GM10266 (cell line): Measurements from ENCODE around the gene FCHO2.
A peak's percentile ranks its signal among the peaks of the same experiment; 100 is the strongest.

Experiments used
- DNase-seq: peaks from one replicate; pipeline ENCODE4 v3.0.0; 2012; ENCODE audit errors: extremely low spot score
- TF ChIP-seq, protein P1 (sequence below): IDR thresholded peaks from 2 replicates; pipeline ENCODE4 v1.5.1; 2012; ENCODE audit warnings: mild to moderate bottlenecking, low read depth; ENCODE audit not compliant: control insufficient read depth, insufficient read depth; ENCODE audit errors: missing control alignments

Gene FCHO2, protein sequence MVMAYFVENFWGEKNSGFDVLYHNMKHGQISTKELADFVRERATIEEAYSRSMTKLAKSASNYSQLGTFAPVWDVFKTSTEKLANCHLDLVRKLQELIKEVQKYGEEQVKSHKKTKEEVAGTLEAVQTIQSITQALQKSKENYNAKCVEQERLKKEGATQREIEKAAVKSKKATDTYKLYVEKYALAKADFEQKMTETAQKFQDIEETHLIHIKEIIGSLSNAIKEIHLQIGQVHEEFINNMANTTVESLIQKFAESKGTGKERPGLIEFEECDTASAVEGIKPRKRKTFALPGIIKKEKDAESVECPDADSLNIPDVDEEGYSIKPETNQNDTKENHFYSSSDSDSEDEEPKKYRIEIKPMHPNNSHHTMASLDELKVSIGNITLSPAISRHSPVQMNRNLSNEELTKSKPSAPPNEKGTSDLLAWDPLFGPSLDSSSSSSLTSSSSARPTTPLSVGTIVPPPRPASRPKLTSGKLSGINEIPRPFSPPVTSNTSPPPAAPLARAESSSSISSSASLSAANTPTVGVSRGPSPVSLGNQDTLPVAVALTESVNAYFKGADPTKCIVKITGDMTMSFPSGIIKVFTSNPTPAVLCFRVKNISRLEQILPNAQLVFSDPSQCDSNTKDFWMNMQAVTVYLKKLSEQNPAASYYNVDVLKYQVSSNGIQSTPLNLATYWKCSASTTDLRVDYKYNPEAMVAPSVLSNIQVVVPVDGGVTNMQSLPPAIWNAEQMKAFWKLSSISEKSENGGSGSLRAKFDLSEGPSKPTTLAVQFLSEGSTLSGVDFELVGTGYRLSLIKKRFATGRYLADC

DNA sequence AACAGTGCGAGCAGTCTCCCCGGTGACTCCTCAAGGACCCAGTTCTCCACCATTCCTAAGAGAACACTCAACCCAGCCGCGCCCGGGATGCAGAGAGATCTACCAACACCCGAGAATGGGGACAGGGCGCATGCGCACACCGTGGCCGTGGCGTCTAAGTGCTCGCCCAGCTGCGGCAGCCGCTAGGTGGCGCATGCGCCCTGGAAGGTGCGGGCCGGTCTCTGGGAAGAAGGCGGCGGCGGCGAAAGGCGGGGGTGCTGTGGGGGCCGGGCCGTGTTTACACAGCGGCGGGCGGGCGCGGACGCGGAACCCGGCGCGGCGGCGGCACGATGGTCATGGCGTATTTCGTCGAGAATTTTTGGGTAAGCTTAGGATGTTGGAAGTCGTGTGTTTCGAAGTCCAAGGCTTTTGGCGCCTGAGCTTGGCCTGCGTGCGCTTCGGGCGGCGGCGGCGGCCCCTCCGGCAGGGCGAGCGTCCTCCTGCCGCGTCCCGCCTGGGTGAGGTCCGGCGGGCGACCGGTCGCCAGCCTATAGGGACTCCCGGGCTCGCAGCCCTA lies at the start of gene FCHO2:
TSS of gene FCHO2 (plus strand) at position 274 of the 556 bp plus-strand sequence. CDS start at position 330, 56 bp downstream.
- TF ChIP-seq, protein P1, sequence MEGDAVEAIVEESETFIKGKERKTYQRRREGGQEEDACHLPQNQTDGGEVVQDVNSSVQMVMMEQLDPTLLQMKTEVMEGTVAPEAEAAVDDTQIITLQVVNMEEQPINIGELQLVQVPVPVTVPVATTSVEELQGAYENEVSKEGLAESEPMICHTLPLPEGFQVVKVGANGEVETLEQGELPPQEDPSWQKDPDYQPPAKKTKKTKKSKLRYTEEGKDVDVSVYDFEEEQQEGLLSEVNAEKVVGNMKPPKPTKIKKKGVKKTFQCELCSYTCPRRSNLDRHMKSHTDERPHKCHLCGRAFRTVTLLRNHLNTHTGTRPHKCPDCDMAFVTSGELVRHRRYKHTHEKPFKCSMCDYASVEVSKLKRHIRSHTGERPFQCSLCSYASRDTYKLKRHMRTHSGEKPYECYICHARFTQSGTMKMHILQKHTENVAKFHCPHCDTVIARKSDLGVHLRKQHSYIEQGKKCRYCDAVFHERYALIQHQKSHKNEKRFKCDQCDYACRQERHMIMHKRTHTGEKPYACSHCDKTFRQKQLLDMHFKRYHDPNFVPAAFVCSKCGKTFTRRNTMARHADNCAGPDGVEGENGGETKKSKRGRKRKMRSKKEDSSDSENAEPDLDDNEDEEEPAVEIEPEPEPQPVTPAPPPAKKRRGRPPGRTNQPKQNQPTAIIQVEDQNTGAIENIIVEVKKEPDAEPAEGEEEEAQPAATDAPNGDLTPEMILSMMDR = peak; percentile 92
- peak; percentile 97 for DNase-seq

DNA sequence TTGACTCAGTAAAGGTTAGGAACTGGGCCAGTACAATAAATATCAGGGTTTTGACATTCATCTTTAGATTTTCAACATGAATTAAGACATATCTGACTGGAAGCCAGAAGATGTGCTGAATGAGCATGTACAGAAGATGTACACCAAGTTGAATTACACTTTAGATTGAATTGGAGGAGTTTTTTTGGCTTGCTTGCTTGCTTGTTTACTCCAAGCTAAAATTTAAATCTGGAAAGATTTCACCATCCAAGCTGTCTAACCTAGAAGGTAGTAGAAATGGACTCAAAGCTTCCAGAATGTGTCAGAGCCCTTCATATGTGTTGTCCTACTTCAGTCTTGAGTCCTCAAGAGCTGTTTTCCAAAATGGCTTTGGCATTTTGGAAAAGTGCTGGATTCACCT lies 49.0 kb upstream of the FCHO2 start:
- DNase-seq = no peak

DNA sequence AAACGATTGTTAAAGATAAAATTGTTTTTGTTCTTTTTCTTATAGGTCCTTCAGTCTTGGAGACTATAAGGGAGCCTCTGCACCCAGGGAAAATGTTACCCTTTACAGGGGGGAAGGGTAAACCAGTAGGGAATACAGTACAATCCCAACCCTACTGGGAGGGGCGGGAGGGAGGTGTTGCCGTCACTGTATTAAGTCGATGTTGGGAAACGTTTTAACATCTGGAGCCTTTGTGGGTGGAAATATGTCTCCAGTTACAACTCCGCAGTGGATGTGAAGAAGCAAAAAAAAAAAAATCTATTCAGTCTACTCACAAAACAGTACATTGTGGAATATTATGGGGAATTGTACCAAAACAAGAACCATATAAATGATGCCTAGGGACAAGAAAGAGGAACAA lies 47.2 kb upstream of the FCHO2 start:
- TF ChIP-seq, protein P1 = no peak

More for the DNA sequence above, 49.0 kb upstream of the FCHO2 start:
- TF ChIP-seq, protein P1 = no peak

DNA sequence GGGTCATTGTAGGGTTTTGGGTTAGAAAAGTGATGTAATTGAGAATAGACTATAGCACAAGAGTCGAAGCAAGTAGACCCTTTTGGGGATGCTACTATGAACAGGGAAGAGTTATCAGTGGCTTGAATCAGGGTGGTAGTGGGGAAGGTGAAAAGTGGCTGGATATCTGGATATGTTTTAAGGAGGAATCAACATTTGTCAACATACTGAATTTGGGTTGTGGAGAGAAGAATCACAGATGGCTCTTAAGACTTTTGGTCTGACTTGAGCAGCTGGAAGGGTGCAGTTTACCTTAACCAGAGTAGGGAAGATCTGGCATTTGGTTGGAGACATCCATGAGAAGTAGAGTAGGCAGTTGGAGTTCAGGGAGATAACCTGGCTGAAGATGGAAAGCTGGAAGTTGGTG lies 38.5 kb upstream of the FCHO2 start:
- DNase-seq = no peak
- TF ChIP-seq, protein P1 = no peak

More for the DNA sequence above, 47.2 kb upstream of the FCHO2 start:
- no peak for DNase-seq

DNA sequence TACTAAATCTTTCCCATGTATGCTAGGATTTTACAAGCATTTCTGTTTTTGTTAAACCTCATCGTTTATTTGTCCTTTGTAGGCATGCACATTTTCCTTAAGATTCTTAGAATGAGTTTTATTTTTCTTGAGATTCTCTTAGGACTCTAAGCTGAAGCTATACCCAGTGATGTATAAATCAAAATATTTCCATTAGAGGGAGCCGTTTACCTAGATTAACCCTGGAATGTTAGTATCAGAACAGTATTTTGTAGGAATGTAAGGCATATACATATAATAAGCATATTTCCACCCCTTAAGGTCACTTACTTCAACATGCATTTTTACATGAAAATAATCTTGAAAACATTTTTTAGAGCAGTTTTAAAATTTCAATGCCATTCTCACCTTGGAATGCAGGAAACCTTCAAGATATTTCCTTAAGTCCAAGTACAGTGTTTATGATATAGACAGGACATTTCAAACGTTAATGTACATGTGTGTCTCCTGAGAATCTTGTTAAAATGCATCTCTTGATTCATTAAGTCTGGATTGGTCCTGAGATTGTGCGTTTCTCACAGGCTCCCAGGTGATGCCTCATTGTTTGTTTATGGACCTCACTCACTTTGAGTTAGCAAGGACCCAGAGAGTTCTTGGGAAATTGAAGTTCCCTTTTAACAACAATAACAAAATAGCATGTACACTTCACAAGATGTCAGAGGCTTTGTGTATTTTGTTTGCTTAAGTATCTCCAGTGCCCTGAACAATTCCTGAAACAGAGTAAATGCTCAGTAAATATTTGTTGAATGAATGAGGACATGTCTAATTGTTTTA lies 34.9 kb upstream of the FCHO2 start:
- no peak for DNase-seq

DNA sequence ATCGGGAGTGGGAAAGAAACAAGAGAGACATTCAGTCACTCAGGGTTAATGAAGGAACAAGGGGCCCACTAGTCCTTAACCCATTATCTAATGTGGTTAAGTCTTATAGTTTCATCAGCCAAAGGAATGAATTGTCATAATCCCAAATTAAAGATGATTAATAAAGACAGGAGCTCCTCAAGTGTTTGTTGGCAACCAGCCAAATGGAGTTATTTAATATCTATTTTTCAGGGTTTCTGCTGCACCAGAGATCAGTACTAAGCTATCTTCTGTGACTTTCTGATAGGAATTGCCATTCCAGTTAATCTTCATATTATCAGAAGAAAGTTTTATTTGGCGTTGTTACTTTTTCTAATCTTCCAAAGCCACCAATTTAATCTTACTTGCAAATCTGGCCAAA lies 34.0 kb upstream of the FCHO2 start:
- no peak for DNase-seq
- TF ChIP-seq, protein P1 = no peak

More for the DNA sequence above, 34.9 kb upstream of the FCHO2 start:
- TF ChIP-seq, protein P1 = no peak
